SHP77 (cell line): Measurements from ENCODE around the gene RAPGEF4.

Experiments
- DNase-seq, 2 experiments: peaks; one replicate each; lab custom pipeline; 2025; lab: John Stamatoyannopoulos, UW

The RAPGEF4 gene

DNA sequence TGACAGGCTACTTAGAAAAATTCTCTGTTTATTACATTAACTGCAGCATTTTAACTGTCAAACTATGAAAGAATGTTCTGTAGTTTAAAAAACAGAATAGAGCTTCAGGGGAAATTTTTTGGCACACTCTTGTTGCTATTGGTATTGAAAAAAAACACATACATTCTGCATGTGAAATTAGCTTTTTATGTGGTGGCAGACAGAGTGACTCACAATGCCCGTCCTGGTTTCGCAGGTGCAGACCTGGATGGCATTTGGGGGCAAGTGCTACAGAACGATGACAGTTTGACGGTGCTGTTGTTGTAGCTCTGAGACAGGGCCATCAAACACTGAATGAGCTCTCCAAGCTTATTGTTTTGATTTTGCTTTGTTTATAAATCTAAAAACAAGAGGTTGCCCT, 235.0 kb downstream of the RAPGEF4 start:
- no peak for DNase-seq

DNA sequence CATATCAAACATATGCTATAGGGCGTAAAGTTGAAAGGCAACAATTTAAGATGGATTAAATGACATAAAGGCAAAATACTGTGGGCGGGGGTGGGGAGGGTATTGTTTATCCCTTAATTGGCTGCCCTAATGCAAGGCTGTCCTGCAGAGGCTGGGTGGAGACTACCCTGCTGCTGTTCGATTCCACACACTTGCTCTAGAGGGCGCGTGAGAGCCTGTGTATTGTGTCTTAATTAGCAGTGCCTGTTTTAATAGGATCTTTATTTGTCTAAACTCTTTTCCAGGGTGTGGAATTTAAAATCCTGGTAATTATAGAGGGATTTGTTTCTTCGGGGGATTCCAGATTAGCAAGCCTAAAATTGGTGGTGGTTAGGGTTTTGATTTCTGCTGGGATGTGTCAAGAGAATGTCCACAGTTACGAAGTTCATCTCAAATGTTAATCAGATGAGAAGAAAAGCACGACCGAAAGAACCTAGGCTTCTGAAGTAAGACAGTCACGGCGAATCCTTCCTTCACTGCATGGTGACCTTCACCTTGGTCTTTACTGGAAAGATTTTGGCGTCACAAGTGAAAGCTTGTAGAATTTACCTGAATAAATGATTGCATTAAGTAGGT, 236.5 kb downstream of the RAPGEF4 start:
- no peak for DNase-seq

DNA sequence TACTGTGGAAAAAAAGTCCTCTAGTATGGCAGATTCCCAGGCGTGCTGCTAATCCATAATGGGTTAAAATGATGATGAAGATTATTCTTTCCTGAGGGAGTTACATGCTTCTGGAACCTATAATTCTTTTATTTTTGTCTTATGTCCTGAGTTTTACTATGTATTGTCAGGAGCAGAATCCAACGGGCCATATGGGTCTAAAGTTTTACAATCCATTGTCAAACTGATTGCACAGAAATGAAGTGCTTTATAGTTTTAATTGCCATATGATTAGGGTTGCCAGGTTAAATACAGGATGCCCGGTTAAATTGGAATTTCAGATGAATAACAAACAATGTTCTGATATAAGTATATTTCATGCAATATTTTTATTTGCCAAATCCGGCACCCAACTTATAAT, 239.1 kb downstream of the RAPGEF4 start:
- DNase-seq = no peak

DNA sequence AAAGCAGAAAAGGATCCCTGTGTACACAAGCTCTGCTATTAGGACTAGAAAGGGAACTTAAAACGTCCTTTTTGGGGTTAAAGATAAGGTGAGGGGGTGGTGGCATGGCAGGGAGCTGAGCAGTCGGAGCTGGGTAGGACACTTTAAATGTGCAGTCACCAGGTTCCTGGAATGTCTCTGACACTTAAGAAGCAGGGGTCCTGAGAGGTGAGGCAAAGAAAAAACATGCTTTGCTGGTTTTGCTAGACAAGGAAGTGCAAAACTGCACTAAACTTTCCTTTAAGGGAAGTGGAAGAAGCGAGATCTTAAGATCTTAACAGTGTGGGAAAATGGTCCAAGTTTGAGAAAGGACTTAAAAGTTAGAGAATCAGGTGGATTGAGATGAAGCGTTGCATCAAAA, 240.5 kb downstream of the RAPGEF4 start:
- DNase-seq = no peak

DNA sequence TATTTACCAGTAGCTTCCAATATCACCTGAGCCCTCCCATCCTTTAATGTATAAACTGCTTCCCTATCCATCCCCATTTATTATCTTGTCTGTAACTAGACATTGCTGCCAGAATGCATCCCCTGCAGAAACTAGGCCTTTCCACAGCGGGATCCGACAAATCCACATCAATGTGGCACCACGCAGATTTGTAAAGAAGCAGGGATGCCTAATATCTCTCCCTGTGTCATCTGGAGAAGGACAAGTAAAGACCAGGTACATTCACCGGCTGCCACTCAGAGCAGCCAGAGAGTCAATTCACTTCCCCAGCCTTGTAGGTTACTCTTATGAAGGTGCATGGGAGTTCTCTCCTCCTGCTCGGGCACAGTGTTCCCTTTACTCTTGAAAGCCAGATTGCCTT, 241.2 kb downstream of the RAPGEF4 start:
- no peak for DNase-seq

DNA sequence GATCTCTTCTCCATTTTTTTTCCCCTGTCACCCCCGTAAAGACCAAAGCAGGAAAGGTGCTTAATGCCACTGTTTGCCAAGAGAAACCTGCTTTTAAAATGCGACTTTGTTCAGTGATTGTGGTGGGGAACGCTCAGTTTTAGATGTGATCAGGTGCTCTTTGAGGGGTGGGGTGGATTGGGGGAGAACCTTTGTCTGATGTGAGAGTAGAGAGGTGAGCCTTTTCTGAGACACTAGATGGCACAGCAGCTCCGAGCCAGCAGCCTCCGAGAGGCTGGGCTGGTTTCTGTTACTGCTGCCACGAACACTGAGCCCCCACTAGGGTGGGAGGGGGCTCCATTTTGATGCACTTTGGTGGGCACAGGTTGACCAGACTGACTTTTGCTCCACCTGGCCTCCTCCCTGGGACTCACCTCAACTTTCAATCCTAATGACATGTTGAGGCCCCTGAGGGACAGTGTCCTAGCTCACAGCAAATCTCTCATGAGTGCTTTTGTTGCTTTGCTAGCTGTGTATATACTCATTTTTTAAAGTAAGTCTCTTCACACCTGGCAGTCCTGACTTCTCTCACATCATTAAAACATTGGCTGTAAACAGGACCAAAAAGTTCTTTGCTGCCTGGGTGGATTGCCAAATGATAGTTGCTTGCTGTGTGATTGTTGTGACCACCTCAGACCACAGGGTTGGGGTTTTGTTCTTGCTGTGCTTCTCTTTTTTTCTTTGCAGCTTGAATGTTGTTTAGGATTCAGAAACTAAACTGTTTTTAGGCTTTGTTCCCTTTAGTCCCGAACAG, 241.8 kb downstream of the RAPGEF4 start:
- DNase-seq = no peak

DNA sequence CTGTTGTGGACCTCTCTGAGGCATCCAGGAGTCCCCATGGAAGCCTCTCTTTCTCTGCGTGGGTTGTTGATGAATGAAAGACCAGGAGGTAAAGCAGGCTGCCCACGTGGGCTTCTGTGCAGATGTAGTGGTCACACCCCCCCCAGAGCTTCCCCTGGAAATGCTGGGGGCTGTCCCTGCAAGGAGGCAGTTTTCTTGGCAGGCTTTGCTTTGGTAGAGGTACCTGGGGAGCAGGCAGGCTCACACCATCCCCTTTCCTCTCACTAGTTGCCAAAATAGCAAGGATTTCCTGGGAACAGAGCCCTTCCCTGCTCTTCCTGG, 242.4 kb downstream of the RAPGEF4 start:
- DNase-seq = no peak

DNA sequence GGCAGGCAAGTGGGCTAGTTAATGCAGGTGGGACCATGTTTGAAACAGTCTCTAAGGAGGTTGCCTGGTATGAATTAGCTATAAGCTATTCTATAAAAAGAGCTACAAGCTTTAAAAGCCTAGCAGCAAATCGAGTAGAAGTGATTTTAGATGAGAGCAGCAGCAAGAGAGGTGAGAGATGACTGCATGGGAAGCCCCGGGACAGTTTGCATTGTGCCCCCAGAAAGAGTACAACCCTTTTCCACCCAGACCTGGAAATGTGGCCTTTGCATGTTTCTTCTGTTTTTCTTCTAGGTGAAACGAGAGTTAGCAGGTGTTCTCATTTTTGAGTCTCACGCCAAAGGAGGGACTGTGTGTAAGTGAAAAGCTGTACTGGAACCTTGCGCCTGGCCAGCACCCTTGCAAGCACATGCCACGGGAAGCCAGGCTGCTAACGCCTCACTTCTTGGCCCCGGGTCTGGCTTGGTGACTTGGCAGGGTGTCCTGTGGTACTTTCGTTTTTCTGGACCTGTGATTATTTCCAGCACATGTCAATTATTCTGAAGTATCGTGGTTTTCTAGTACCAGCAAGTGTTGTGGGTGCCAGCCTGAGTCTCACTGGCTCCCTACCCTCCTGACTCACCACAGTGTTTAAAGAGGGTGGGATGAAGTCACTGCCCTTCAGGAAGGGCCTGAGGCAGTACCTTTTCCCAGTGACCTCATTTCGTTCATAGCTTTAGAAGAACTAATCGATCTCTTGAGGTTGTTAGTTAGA, 249.7 kb downstream of the RAPGEF4 start:
- DNase-seq = no peak

DNA sequence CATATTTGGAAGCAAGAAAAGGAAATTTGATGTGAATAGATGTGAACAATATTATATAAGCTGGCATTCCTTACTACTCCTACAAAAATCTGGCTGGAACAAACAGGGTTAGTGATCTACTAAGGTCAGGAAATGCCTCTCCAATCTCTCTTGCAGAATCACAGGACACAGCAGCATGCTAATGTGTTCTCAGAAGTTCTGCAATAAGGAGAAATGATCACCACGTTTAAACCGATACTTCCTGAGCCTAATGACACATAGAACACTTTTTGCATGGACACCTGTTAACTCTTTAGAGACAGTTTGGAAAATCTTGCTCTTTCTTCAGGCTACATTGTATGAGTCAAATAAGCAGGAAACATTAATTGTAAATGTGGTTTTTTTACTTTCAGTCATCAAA, 250.4 kb downstream of the RAPGEF4 start:
- DNase-seq = no peak

DNA sequence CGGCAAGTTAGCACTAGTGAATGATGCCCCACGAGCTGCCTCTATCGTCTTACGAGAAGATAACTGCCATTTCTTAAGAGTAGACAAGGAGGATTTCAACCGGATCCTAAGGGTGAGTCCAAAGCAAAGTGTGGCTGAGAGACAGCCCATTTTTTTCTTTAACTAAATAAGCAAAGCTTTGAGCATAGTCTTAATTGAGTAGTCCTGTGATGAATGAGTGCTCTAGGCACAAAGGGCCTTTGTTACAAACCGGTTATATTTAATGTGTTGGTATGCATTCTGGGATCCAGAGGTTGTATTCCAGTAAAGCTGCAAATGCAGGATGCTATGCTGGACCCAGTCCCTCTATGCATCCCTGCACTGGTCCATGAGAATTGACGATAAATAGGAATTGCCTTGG, 253.1 kb downstream of the RAPGEF4 start:
- DNase-seq = no peak

DNA sequence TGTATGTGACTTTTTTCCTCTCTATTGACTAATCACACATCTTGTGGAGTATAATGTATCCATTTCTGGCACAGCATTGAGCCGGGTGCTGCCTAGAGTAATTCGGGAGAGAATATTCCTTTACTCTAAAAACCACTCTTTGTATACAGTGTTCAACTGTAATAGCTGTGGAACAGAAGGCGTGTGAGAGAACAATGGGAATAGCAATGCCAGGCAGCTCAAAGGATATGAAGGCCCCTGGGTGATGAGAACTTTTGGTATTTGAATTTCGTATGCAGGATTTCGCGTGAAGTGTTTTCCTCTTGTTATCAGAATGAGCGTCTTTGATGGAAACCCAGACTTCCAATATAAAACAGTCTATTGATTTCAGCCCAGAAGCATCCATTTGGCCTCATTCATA, 255.4 kb downstream of the RAPGEF4 start:
- DNase-seq = no peak

DNA sequence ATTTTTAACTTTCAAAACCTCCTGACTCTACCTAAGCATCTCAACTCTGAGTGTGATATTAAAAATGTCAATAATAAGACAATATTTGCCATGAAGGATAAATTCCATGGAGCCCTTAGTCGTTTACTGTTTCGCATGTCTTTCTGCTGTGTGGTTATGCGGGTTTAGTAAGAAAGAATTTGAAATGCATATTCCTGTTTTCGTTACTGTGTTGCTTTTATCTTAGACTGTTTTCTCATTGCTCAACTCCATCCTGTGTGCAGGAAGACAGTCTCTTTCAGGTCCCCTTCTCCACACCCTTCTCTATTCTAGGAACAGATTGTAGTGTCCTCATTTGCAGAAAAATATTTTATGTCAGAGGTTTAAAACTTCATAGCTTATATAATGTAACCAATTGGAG, 257.5 kb downstream of the RAPGEF4 start:
- DNase-seq = no peak

DNA sequence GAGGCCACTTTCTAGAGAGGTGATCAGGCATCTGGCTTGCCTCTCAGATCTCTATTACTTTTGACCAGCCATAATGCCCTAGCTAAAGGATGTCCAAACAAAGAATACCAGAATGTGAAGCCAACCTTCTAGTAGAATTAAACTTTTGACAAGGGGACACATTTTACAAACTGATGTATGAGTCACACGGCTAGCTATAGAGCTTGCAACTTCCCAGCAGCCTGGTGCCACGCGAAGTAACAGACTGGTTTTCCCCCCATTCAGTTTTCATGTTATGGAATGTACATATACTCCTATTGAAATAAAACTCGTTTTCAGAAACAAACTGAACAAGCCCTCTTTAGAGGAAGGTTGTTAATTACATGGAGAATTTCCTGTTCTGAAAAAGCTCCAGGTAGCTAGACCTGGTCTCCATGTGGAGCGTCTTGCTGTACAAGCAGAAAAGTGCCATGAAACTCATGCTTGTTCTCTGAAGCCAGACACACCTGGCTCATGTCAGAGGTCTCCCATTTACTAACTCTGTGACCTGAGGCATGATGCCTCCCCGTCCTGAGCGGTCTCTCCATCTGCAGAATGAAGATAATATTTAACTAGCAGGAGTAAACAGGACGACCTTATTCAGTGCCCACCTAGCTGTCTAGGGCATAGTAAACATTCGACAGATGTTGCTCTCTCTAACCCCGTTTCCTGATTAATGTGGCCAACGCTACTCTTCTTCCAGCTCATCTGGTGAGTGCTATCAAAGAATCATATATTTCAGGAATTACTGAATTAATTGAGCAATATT, 258.5 kb downstream of the RAPGEF4 start:
- no peak for DNase-seq

DNA sequence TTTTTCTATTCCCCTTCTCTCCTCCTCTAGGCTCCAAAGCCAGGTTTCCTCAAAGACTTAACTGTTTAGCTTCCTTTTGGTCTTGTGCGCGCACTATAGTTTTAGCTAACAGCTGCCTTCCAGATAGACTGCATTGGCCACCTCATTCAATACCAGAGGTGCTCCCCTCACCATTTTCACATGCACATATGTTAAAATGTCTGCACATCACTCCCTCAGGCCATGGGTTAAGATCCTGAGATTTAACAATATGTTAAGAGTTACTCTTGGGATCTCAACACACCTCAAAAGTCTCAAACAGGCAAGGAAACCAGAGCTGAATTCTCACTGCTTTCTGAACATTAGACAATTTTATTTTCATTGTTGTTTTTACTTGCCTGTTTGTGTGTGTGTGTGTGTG, 259.2 kb downstream of the RAPGEF4 start:
- DNase-seq = no peak

DNA sequence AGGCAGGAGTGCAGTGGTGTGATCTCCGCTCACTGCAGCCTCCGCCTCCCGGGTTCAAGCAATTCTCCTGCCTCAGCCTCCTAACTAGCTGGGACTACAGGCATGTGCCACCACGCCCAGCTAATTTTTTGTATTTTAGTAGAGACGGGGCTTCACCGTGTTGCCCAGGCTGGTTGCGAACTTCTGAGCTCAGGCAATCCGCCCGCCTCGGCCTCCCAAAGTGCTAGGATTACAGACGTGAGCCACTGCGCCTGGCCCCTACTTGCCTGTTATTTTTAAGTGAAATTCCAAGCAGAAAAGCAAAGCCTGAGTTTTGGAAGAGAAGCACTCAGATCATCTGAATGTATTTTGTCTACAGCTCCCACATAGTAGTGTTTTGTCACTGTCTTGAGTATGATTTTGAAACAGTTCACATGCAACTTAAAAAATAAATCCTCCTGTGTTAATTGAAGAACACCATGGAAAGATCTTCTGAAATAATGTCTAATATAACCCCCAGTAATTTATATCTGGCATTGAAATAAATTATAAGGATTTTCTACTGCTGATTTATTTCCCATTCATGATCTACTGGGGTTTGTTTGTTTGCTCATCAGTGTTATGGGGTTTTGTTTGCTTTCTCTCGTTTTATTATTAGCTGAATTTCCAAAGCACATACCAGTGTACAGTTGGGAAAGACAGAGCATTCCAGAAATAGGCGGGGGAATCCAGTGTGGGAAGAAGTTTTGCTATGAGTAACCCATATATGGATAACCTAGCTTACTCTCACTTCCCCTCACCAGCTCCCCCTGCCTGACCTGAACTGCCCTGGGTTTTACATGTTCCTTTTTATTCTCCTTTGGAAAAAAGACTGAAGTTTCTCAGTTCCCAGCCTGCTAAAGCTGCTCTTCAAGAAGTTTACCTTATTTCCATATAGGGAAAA, 259.9 kb downstream of the RAPGEF4 start:
- no peak for DNase-seq

DNA sequence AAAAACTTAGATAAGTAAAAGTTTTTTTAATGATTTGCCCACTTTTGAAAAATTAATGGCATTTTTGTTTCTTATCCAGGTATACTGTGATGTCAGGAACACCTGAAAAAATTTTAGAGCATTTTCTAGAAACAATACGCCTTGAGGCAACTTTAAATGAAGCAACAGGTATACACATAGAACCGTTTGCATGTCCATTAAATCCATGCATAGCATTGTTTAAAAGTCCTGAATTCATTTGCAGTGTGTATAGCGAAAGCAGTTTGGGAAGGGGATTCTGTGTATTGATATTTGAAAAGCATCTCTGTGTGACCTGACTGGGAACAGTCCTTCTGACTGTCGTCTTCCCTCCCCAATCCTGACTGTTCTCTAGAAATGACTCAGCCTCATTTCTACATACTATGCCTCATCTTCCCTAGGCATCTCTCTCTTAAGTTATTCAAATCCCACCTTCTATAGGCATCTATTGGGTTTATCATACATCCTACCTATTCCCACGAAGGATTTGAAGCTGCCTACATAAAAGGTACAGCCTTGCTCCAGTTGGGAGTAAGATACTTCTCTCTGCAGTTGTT, 260.8 kb downstream of the RAPGEF4 start:
- no peak for DNase-seq

DNA sequence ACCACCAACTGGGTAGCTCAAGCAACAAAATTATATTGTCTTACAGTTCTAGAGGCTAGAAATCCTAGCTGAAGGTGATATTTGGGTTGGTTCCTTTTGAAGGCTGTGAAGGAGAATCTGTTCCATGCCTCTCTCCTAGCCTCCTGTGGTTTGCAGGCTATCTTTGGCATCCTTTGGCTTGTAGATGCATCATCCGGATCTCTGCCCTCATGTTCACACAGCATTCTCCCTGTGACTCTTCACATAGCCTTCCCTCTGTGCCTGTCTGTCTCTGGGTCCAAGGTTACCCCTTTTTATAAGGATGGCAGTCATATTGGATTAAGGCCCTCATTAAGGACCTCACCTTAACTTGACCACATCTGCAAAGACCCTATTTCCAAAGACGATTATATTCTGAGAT, 261.4 kb downstream of the RAPGEF4 start:
- no peak for DNase-seq

DNA sequence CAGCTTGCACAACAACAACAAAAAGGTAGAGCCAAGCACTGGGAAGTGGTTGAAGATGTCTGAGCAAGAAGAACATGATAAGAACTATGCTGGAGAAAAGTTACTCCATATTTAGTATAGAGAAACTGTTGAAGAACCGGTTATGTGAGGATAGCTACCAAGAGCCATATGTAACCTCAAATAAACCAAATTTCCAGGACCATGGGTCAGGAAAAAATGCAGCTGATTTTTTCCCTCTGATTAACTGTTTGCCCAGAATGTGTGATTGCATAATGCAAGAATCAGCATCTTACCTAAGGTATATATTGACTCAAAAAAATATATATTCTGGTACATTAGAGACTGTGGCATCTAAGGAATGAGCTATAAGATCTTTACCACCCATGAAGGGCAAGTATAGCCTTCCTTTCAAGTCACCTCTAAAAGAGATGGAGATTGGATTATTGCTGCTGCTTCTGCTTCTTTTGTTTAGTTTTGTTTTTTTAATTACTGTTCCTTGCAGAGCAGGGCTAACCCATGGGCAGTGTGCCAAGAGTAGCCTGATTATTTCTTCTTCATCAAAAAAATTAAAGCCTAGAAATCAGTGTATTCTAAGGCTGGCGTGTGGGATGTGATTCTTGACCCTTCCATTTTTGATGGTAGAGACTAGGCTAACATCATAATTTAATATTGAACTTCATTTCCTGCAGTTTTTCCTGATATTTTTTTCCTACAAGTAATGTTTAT, 263.1 kb downstream of the RAPGEF4 start:
- DNase-seq = no peak

DNA sequence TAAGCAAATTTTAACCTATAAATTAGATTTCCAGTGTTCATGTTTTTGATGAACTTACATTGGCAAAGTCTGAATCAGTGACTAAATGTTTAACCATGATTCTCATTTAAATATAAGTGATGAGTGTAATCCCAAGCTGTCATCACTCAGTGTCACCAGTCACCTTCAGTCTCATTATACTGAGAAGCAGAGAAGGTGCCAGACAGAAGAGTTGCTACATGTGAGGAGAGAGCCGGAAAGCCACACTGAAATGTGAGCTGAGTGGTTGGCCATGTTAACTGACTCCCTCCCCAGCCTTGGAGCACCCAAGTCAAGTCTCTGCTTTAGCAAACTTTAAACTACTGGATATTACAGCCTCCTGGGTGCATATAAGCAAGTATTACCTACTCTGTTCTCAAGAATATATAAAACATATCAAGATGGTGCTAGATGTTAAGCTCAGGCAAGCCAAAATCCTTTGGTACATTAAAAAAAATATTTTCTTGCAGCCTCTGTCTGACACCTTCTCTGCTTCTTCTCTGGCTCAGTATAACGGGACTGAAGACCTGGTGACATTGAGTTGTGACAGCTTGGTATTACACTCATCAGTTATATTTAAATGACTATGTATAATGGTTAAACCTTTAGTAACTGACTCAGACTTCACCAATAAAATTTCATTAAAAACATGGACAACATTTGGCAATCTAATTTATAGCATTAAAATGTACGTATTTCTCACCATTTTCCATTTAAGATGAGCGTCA, 264.2 kb downstream of the RAPGEF4 start:
- no peak for DNase-seq
